ENCODE data around the gene MUCL3.

DNA sequence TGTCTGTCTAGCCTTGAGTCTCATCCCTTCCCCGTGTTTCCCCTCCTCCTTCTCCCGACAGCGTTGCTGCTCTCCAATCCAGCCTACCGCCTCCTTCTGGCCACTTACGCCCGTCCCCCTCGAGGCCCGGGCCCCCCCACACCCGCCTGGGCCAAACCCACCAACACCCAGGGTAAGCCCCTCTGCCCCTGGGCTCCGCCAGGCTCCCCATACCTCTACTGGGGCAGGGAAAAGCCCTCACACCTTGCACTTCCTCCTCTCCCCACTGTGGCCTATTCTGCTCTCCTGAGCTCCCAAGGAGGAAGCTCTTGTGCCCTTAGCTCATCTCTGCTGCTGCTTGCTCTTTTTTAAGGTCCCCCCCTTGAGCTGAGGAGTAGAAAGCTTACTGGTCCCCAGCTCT, 45.4 kb upstream of the MUCL3 start:
- TF ChIP-seq POLR2A (IDR thresholded peaks at IDR 0.05; ENCODE audit: borderline replicate concordance, extremely low read depth, insufficient read depth, insufficient read length) (no peak), POLR2AphosphoS5 (IDR thresholded peaks at IDR 0.05; ENCODE audit: low read depth, low read length) (no peak), ZFX (IDR thresholded peaks at IDR 0.05) (no peak), RAD21 (IDR thresholded peaks at IDR 0.05; ENCODE audit: low read depth) (no peak)
- TF ChIP-seq, protein P1, sequence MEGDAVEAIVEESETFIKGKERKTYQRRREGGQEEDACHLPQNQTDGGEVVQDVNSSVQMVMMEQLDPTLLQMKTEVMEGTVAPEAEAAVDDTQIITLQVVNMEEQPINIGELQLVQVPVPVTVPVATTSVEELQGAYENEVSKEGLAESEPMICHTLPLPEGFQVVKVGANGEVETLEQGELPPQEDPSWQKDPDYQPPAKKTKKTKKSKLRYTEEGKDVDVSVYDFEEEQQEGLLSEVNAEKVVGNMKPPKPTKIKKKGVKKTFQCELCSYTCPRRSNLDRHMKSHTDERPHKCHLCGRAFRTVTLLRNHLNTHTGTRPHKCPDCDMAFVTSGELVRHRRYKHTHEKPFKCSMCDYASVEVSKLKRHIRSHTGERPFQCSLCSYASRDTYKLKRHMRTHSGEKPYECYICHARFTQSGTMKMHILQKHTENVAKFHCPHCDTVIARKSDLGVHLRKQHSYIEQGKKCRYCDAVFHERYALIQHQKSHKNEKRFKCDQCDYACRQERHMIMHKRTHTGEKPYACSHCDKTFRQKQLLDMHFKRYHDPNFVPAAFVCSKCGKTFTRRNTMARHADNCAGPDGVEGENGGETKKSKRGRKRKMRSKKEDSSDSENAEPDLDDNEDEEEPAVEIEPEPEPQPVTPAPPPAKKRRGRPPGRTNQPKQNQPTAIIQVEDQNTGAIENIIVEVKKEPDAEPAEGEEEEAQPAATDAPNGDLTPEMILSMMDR (IDR thresholded peaks at IDR 0.05 in 2 of 3, conservative IDR thresholded peaks at IDR 0.05 in 1 of 3; ENCODE audit: borderline replicate concordance in 1 of 3, insufficient read depth in 1 of 3, low read depth in 2 of 3, low read length in 2 of 3), result no peak
